ENCODE data around the gene SEC22B.
A peak's percentile ranks its signal among the peaks of the same experiment; 100 is the strongest.
"Not testable (repeated sequence)": the region's sequence is repeated elsewhere in the genome, so short reads cannot be mapped to it uniquely, and the experiment has no call there.

SEC22B gene

GRCh38 chr1:120144626-120145025, 31.7 kb downstream of the SEC22B start:
- DNase-seq: not testable (repeated sequence)

GRCh38 chr1:120144169-120144568, 32.2 kb downstream of the SEC22B start:
- DNase-seq: peak; percentile 39

GRCh38 chr1:120143334-120143733, 33.0 kb downstream of the SEC22B start:
- peak; percentile 37 for DNase-seq

- peak; percentile 88 for DNase-seq
These were observed 33.6 kb downstream of the SEC22B start for GRCh38 chr1:120142512-120143263.

- not testable (repeated sequence) for DNase-seq
These were observed 34.5 kb downstream of the SEC22B start for GRCh38 chr1:120141865-120142264.

GRCh38 chr1:120140656-120141265, 35.6 kb downstream of the SEC22B start:
- not testable (repeated sequence) for DNase-seq

GRCh38 chr1:120136086-120136485, 40.2 kb downstream of the SEC22B start:
- DNase-seq: not testable (repeated sequence)

- not testable (repeated sequence) for DNase-seq
These were observed 42.4 kb downstream of the SEC22B start for GRCh38 chr1:120133928-120134325.

GRCh38 chr1:120133228-120133927, 42.9 kb downstream of the SEC22B start:
- DNase-seq: no peak

- not testable (repeated sequence) for DNase-seq
These were observed 43.9 kb downstream of the SEC22B start for GRCh38 chr1:120132406-120132763.

GRCh38 chr1:120131611-120132405, 44.5 kb downstream of the SEC22B start:
- not testable (repeated sequence) for DNase-seq

- DNase-seq: not testable (repeated sequence)
These were observed 48.4 kb downstream of the SEC22B start for GRCh38 chr1:120127921-120128320.

GRCh38 chr1:120126216-120126615, 50.1 kb downstream of the SEC22B start:
- DNase-seq: not testable (repeated sequence)

GRCh38 chr1:120124628-120125027, 51.7 kb downstream of the SEC22B start:
- not testable (repeated sequence) for DNase-seq

GRCh38 chr1:120123813-120124510, 52.4 kb downstream of the SEC22B start:
- not testable (repeated sequence) for DNase-seq

GRCh38 chr1:120122262-120122893, 53.9 kb downstream of the SEC22B start:
- DNase-seq: not testable (repeated sequence)

- not testable (repeated sequence) for DNase-seq
These were observed 54.5 kb downstream of the SEC22B start for GRCh38 chr1:120121830-120122229.

GRCh38 chr1:120120525-120120924, 55.8 kb downstream of the SEC22B start:
- DNase-seq: not testable (repeated sequence)

- DNase-seq: not testable (repeated sequence)
These were observed 58.7 kb downstream of the SEC22B start for GRCh38 chr1:120117371-120118177.

- DNase-seq: not testable (repeated sequence)
These were observed 60.2 kb downstream of the SEC22B start for GRCh38 chr1:120116094-120116493.

- not testable (repeated sequence) for DNase-seq
These were observed 63.2 kb downstream of the SEC22B start for GRCh38 chr1:120113134-120113533.

All from activated CD4-positive, alpha-beta T cell treated with anti-CD3 and anti-CD28 coated beads, Interleukin-2, Interleukin-6, amounts not matched to agents 100 ng/mL and 50 ng/mL, durations not matched to agents 16 hours and 8 hours (primary cell).